ENCODE results near the gene NT5DC3.

The NT5DC3 gene

DNA sequence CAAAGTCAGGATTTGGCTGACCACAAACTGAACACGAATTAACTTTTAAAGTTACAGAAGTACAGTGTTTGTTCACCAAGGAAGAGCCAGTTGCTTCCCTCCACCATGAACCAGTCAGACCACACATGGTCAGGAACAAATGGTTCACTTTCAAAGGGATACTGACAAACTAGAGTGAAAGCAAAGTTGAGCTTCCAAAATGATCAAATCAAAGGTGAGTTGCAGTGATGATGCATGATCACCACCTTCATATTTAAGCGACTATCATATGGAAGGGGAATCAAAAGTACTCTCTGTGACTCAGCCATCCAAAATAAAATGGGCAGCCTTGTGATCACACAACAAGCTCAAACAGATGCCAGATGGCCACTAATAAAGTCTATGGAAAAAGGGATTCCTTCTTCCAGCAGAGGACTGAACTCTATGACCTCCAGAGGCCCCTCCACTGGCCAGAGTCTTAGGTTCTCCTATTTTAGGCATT lies 13.1 kb downstream of the NT5DC3 start:
- DNase-seq (ENCODE audit: low spot score): no peak
- in situ Hi-C loops (cut with MboI; ENCODE audit: low pct_unique_long_range_greater_than_20kb, low sequenced_read_pairs, unreplicated experiment): no loop called here
- no peak for TF ChIP-seq CTCF (IDR thresholded peaks at IDR 0.05; ENCODE audit: extremely low read depth, insufficient read depth, missing control alignments)

DNA sequence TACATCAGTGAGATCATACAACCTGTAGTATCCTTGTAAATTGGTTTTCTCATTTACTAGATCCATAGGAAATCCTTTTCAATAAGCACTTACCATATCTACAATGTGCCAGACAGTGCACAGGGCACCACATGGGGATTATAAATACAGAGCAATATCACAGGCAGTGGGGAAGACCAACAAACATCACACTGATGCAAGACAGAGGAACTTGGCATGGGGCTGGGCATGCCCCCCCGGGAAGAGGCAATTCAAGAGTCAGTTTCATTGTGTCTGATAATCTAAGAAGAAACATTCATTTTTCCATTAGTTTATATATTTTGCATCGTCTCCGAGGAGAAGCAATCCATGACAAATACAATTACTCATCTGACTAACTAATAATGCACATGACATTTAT lies 16.2 kb downstream of the NT5DC3 start:
- no peak for DNase-seq (ENCODE audit: low spot score)
- in situ Hi-C loops (cut with MboI; ENCODE audit: low pct_unique_long_range_greater_than_20kb, low sequenced_read_pairs, unreplicated experiment): no loop called here
- TF ChIP-seq CTCF (IDR thresholded peaks at IDR 0.05; ENCODE audit: extremely low read depth, insufficient read depth, missing control alignments): no peak

GRCh38 chr12:103824290-103824689 lies 16.7 kb downstream of the NT5DC3 start:
- no peak for TF ChIP-seq CTCF (IDR thresholded peaks at IDR 0.05; ENCODE audit: extremely low read depth, insufficient read depth, missing control alignments)
- DNase-seq (ENCODE audit: low spot score): no peak
- in situ Hi-C loops (cut with MboI; ENCODE audit: low pct_unique_long_range_greater_than_20kb, low sequenced_read_pairs, unreplicated experiment): no loop called here

DNA sequence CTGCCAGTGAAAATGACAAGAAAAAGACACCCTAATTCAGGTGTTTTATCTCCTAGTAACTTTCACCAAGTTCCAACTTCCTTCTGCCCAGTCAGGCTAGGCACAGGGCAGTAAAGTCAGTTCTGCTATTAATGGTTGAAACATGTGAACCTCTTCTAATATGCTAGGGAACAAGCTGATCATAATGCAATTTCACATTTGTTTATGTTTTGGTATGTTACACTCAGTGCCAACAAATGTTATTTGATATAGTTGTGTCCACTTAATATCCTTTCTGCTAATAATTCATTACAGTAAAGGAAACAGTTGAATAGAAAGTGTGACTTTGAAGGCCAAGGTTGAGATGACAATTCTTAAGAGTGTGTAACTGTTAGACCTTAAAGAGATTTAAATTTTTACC lies 17.2 kb downstream of the NT5DC3 start:
- DNase-seq (ENCODE audit: low spot score): no peak
- no peak for TF ChIP-seq CTCF (IDR thresholded peaks at IDR 0.05; ENCODE audit: extremely low read depth, insufficient read depth, missing control alignments)
- in situ Hi-C loops (cut with MboI; ENCODE audit: low pct_unique_long_range_greater_than_20kb, low sequenced_read_pairs, unreplicated experiment): no loop called here

GRCh38 chr12:103821773-103822172 lies 19.3 kb downstream of the NT5DC3 start:
- no peak for DNase-seq (ENCODE audit: low spot score)
- in situ Hi-C loops (cut with MboI; ENCODE audit: low pct_unique_long_range_greater_than_20kb, low sequenced_read_pairs, unreplicated experiment): no loop called here
- no peak for TF ChIP-seq CTCF (IDR thresholded peaks at IDR 0.05; ENCODE audit: extremely low read depth, insufficient read depth, missing control alignments)

- no peak for DNase-seq (ENCODE audit: low spot score)
- in situ Hi-C loops (cut with MboI; ENCODE audit: low pct_unique_long_range_greater_than_20kb, low sequenced_read_pairs, unreplicated experiment): no loop called here
- no peak for TF ChIP-seq CTCF (IDR thresholded peaks at IDR 0.05; ENCODE audit: extremely low read depth, insufficient read depth, missing control alignments)
Observed at GRCh38 chr12:103820881-103821489, 20.0 kb downstream of the NT5DC3 start.

Data from GM13977 (cell line).